Measurements from ENCODE around the gene GREB1.

- no peak for TF ChIP-seq CTCF (conservative IDR thresholded peaks at IDR 0.05 in 1 of 2, IDR thresholded peaks at IDR 0.05 in 1 of 2; ENCODE audit: extremely low read depth in 1 of 2, insufficient read depth in 1 of 2, low read depth in 1 of 2, low read length in 2 of 2)
- no peak for TF ChIP-seq EZH2 (IDR thresholded peaks at IDR 0.05; ENCODE audit: borderline replicate concordance, low read length)
Measured at GRCh38 chr2:11515490-11515981, 18.3 kb upstream of the GREB1 start.
